CD1c-positive myeloid dendritic cell (primary cell): ENCODE results near the gene NUDT16L1.
"Not testable (repeated sequence)": the region's sequence is repeated elsewhere in the genome, so short reads cannot be mapped to it uniquely, and the experiment has no call there.

Experiments
- DNase-seq: peaks from one replicate; pipeline ENCODE4 v3.0.0-alpha.2; 2016; ENCODE audit errors: extremely low spot score

The NUDT16L1 gene

DNA sequence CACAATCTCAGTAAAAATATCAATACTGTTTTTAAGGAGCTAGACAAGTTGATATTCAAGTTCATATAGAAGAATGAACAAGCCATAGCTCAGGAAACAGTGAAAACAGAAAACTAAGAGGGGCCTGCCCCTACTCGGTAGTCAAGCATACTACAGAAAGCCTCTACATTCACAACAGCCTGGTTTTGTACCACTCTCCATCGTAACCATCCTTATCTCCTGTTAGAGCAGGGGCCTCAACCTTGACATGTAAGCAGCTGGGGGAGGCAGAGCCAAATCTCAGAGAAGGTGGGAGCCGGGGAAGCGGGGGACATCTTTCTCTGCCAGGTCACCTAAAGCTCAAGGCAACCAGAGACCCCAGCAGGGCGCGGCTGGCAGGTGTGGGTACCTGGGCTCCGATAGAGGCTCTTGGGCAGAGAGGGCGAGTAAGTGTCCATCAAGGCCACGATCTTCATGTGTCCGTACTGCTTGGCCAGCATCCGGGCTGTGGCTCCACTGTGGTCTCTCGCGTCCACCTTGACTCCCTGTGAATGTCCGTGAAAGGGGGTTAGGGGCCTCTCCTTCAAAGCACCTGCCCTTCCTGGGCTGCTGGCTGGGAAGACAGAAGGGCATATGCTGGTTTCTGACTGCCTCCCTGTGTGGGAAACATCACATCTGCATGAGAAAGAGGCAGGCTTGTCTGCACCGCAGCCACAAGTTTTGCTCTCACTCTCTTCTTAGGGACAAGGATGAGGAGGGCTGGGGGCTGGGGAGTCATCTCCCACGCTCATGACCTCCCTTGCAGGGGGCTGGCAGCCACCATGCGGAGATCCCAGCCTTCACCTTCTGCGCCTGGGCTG, 20.5 kb downstream of the NUDT16L1 start:
- DNase-seq: no peak

DNA sequence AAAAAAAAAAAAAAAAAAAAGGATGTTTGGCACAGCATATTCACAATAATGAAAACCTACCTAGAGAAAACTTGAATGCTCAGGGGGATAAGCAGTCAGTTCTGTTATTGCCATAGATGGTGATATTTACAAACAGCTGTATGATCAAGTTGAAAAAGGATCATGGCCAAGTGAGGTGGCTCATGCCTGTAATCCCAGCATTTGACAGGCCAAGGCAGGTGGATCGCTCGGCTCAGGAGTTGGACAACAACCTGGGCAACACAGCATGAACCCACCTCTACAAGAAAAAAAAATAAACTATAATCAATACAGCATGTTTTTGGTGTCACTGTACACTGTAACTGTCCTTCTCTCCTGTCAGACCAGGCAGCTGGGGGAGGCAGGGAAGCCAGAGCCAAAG, 21.6 kb downstream of the NUDT16L1 start:
- no peak for DNase-seq

GRCh38 chr16:4718466-4718865, 25.1 kb downstream of the NUDT16L1 start:
- DNase-seq: no peak

DNA sequence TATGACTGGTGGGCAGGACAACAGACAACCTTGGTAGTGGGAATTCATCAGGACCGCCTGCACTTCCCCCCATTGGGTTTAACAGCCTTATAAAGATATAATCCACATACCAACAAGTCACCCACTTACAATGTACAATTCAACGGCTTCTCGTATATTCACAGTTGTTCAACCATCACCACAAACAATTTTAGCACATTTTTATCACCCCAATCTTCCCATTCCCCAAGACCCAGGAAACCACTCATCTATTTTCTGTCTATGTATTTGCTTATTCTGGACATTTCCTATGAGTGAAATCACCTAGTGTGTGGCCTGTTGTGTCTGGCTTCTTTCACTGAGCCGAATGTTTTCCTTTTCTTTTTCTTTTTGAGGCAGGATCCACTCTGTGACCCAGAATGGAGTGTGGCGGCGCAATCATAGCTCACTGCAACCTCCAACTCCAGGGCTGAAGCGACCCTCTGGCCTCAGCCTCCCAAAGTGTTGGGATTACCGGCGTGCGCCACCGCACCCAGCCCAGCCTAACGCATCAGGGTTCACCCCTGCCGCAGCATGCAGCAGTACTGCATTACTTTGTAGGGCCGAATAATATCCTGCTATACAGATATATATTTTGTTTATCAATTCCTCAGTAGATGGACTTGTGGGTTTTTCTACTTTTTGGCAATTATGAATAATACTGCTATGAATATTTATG, 29.9 kb downstream of the NUDT16L1 start:
- DNase-seq: no peak

DNA sequence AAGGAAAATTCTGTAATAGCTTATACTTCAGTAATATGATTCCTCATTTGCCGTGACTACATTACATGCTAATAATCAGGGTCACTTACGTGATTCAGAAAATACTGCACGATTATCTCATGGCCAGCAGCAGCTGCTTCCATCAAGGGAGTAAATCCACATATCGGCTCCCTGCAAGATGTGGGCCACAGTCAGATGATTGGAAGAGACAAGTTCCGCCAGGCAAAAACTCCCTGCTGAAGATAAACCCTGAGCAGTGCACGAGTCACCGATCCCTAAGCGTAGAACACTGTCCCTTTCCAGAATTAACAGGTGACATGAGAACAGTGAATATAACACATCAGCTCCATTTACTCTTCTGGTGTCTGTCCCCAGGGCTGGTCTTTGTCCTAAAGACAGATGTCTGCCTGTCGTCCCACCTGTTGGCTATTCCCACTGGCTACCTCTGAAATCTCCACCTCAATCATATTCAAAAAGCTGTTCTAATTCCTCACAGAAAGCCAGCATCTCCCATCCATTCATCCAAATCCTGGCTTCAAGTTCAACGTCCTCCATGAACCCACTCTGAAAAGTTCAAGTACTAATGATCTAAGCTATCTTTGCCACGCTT, 31.4 kb downstream of the NUDT16L1 start:
- DNase-seq: no peak

DNA sequence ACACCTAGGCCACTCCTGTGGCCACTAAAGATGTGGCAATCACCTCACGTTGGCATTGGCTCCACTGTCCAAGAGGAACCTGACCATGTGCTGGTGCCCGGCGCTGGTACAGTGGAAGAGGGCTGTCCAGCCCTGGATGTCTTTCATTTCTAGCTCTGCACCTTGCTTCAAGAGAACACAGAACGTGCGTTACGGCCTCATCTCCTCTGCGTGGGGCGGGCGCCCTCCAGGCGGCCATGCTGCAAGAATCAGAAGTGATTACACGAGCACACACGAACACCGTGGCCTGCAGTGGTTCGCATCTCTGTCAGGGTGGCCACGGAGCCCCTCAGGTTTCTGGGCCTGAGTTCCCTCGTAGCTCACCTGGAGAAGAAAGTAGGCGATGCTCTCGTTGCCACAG, 33.3 kb downstream of the NUDT16L1 start:
- no peak for DNase-seq

DNA sequence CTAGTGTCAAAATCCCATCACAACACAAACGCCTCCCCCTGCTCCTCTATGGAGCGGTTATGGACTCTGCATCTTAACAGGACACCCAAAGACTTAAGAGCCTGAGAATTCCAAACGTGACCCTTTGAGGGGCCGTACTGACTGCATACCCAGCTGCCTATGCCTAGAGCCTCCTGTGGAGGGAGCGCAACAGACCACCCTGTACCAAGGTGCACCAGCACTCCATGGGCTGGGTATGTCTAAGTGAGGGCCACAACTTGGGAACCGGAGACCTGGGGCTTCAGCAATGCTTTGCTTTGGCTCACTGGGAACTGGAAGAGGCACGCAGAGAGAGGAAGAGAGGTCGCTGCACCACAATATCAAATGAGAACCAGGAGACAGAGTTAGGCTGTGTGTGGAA, 35.3 kb downstream of the NUDT16L1 start:
- DNase-seq: no peak

GRCh38 chr16:4729876-4730275, 36.5 kb downstream of the NUDT16L1 start:
- no peak for DNase-seq

DNA sequence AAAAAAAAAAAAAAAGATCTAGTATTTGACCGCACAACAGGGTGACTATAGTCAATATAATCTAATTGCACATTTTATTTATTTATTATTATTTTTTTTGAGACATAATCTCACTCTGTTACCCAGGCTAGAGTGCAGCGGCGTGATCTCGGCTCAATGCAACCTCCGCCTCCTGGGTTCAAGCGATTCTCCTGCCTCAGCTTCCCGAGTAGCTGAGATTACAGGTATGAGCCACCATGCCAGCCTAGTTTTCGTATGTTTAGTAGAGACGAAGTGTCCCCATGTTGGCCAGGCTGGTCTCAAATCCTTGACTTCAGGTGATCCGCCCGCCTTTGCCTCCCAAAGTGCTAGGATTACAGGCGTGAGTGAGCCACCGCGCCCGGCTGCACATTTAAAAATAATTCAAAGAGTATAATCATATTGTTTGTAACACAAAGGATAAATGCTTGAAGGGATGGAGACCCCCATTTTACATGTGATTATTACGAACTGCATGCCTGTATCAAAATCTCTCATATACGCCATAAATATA, 39.9 kb downstream of the NUDT16L1 start:
- DNase-seq: no peak

- no peak for DNase-seq
Observed at GRCh38 chr16:4733747-4734062, 40.3 kb downstream of the NUDT16L1 start.

- DNase-seq: peak; percentile 97
Observed at GRCh38 chr16:4734063-4734729, 40.8 kb downstream of the NUDT16L1 start, which contains the start of the genes ANKS3 and DNAAF8. ANKS3 (minus strand) TSS chr16:4734271; CDS start chr16:4730149, 4,122 bp downstream. DNAAF8 (plus strand) TSS chr16:4734537; CDS start chr16:4736515, 1,978 bp downstream.

GRCh38 chr16:4734730-4735535, 41.6 kb downstream of the NUDT16L1 start:
- peak; percentile 89 for DNase-seq

- DNase-seq: no peak
Observed at GRCh38 chr16:4736546-4736945, 43.2 kb downstream of the NUDT16L1 start.

DNA sequence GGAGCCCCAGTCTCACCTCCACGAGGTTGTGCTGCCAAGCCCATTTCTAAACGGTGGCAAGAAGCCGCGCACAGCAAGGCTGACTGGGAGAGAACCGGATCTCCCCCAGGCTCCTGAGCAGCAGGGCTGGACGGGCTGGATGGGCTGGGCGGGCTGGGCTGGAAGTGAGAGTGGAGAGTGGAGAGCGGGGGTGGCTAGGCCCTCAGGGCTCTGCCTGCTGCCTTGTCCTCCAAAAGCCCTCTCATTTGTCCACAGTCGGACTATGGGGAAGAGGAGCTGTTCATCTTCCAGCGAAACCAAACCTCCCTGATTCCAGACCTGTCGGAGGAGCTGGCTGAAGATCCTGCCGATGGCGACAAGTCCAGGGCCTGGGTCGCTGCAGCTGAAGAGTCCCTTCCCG, 44.2 kb downstream of the NUDT16L1 start:
- no peak for DNase-seq

DNA sequence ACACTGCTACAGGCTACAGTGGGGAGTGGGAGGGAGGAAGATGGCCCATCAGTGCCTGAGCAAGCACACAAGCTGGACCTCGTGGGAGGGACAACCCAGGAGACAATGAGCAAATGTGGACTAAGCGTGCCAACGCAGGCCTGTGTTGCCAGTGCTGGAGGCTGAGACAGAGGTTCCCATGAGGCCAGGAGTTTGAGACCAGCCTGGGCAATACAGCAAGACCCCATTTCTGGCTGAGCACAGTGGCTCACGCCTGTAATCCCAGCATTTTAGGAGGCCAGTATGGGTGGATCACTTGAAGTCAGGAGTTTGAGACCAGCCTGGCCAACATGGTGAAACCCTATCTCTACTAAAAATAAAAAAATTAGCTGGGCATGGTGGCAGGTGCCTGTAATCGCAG, 45.0 kb downstream of the NUDT16L1 start:
- not testable (repeated sequence) for DNase-seq

- peak; percentile 6 for DNase-seq
Observed at GRCh38 chr16:4743226-4743878, 50.0 kb downstream of the NUDT16L1 start.

DNA sequence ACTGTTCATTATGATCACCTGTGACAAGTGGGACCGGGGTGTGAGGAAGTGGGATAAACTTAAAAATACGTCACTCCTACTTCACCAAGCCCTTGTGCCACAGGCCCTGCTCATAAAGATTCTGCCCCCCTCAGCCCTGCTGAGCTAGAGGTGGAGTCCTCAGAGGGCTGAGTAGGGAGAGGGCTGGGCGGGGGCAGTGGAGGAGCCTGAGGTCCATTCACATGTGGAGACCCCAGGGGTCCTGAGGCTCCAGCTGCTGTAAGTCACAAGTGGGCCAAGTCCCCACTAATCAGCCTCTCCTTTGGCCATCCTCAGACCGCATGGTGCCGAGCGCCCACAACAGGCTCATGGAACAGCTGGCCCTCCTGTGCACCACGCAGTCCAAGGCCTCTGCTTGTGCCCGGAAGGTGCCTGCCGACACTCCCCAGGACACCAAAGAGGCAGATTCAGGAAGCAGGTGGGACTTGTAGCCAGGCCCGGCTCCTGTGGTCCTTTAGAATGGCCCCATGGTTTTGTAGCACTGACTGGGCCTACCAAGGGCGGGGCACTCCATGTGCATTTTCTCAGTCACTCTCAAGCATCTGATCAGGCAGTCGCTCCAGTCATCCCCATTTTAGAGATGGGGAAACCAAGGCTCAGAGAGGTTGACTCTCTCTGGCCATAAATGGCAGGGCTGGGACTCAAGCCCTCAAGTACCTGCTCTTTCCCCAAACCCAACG, 51.4 kb downstream of the NUDT16L1 start:
- DNase-seq: no peak

DNA sequence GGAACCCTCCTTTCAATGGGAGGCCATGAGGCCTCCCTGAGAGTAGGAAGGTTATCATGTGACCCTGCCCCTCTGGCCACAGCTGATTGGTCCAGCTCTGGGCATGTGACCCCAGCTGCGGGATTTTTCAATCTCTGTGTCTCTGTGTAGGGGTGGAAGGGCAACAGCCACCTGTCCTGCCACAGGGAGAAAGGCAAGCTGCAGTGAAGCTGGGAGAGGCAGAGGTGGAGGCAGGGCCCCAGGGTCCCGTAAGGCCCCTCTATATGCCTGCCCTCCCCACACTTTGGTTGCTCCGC, 51.9 kb downstream of the NUDT16L1 start:
- no peak for DNase-seq
